WERI-Rb-1 (cell line): ENCODE measurements around the gene PTTG2.

Experiments used
- DNase-seq: peaks from one replicate; pipeline ENCODE4 v3.0.0-alpha.2; 2020
- H3K27ac ChIP-seq: fragments of 250-450 bp; sonication (Bioruptor Pico); 2 replicates; pipeline ENCODE4 v1.5.1; 2020; ENCODE audit warnings: mild to moderate bottlenecking, moderate library complexity
- H3K27me3 ChIP-seq: fragments of 250-450 bp; sonication (Bioruptor Pico); 2 replicates; pipeline ENCODE4 v1.5.1; 2021; ENCODE audit warnings: mild to moderate bottlenecking, low read depth, moderate library complexity; ENCODE audit not compliant: insufficient read depth, severe bottlenecking
- H3K36me3 ChIP-seq: fragments of 250-450 bp; sonication (Bioruptor Pico); 2 replicates; pipeline ENCODE4 v1.5.1; 2020; ENCODE audit warnings: mild to moderate bottlenecking, moderate library complexity
- H3K4me3 ChIP-seq: 2 replicates; pipeline ENCODE4 v1.5.1; 2011; ENCODE audit warnings: low read depth, mild to moderate bottlenecking, control low read depth, low read length
- H3K9me3 ChIP-seq: fragments of 250-450 bp; sonication (Bioruptor Pico); 2 replicates; pipeline ENCODE4 v1.5.1; 2021; ENCODE audit warnings: mild to moderate bottlenecking, moderate library complexity; ENCODE audit not compliant: severe bottlenecking
- TF ChIP-seq, protein P1 (sequence below): IDR thresholded peaks from 2 replicates; pipeline ENCODE4 v1.5.1; 2011; ENCODE audit warnings: low read depth, mild to moderate bottlenecking, control low read depth, inconsistent platforms, low read length

Gene PTTG2

DNA sequence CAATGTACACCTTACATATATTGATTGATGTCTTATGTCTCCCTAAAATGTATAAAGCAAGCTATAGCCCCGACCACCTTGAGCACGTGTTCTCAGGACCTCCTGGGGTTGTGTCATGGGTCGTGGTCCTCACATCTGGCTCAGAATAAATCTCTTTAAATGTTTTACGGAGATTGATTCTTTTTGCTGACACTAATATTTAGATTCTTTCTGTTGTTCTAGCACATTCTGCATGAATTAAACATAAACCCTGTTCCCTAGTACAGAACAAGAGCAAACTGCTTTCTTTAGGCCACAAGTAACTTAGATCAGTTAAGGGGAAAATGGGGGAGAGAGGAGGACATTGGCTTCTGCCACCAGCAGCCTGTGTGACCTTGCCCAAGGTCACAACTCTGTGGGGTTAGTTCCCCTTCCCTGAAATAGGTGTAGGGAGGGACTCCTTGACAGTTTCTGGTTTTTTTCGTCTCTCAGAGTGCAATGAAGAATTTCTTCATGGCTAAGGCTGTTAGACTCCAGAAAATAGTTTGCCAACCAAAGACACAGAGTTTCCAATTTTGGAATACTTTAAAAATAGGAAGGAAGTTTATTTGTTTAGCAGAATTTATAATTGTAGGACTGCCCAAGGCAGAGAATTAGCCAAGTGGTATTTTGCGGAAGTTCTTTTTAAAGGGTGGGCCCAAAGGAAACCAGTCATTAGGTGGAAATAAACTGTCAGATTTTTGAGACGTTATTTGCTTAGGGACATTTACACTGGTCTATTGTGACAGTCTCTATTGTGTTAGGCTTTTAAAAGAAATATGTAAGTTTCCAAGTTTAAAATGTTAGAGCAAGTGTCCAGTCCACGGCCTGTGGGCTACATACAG lies 29.4 kb downstream of the PTTG2 start:
- Histone ChIP-seq H3K27me3 (no peaks in the 10 kb centered on the region), H3K27ac (no peak overlapping the region), H3K36me3 (no peaks in the 10 kb centered on the region; the same call in 1 of the 2 replicates), H3K9me3 (no peaks in the 10 kb centered on the region), H3K4me3 (no peak overlapping the region)
- TF ChIP-seq, protein P1, sequence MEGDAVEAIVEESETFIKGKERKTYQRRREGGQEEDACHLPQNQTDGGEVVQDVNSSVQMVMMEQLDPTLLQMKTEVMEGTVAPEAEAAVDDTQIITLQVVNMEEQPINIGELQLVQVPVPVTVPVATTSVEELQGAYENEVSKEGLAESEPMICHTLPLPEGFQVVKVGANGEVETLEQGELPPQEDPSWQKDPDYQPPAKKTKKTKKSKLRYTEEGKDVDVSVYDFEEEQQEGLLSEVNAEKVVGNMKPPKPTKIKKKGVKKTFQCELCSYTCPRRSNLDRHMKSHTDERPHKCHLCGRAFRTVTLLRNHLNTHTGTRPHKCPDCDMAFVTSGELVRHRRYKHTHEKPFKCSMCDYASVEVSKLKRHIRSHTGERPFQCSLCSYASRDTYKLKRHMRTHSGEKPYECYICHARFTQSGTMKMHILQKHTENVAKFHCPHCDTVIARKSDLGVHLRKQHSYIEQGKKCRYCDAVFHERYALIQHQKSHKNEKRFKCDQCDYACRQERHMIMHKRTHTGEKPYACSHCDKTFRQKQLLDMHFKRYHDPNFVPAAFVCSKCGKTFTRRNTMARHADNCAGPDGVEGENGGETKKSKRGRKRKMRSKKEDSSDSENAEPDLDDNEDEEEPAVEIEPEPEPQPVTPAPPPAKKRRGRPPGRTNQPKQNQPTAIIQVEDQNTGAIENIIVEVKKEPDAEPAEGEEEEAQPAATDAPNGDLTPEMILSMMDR = no peak
- no peak for DNase-seq

DNA sequence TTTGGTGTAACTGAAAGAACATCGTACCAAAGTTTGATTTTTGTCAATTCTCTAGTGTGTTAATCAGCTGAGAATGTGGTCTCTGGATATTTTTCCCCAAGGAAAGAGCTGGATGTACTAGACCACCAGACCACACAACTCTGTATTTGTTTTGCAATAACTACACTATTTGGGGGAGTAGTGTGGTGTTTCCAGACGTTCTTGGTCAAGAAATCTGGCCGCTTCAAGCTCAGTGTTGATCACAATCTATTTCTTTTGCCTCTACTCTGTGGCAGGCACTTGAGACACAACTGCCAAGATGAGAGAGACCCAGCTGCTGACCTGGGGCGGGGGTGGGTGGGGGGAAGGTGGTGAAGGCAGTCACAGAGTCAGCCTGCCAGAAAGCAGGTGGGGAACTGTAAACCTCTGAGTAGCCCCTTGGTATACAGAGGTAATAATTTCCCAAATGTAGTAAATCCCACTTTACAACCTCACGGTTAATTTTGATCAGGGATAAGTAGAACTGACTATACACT lies 30.6 kb downstream of the PTTG2 start:
- Histone ChIP-seq H3K9me3 (no peaks in the 10 kb centered on the region), H3K4me3 (no peak overlapping the region), H3K36me3 (no peaks in the 10 kb centered on the region; the same call in 1 of the 2 replicates), H3K27me3 (no peaks in the 10 kb centered on the region), H3K27ac (no peak overlapping the region)
- no peak for DNase-seq
- TF ChIP-seq, protein P1 = no peak

DNA sequence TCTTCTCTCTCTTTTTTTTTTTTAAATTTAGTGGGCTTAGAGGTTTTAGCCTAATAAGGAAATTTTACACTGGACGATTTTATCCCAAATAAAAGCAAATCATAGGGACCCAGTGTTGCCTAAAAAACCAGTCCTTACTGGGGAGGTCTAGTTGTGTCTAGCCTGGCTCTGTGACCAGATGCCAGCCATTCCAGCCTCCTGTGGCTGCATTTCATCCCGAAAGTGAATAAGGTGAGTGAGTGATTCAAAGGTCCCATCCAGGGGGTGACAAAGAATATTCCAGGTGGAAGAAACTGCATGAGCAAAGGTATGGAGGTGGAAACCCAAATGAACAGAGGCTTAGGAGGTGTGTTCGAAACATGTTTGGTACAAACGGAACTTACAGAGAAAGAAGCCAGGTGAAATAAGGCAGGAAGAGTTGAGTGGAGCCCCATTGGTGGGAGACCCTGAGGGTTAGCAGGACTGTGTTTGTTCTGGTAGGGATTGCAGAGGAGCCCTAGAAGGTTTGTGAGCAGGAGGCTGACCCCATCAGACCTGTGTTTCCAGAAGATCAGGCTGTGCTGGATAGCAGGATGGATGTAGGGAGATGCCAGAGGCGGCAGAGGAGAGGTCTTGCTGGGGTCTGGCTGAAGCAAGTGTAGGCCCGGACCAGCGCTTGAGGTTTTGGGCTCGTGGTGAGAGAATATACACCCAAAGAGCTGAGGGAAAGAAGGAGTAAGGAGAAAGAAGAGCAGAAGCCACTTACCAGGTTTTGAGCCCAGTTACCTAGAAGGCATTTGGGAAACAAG lies 31.6 kb downstream of the PTTG2 start:
- TF ChIP-seq, protein P1 = no peak
- H3K4me3 ChIP-seq = no peak overlapping the region
- no peaks in the 10 kb centered on the region; the same call in 1 of the 2 replicates for H3K36me3 ChIP-seq
- no peaks in the 10 kb centered on the region for H3K9me3 ChIP-seq
- no peak for DNase-seq
- no peak overlapping the region for H3K27ac ChIP-seq
- H3K27me3 ChIP-seq = no peaks in the 10 kb centered on the region

DNA sequence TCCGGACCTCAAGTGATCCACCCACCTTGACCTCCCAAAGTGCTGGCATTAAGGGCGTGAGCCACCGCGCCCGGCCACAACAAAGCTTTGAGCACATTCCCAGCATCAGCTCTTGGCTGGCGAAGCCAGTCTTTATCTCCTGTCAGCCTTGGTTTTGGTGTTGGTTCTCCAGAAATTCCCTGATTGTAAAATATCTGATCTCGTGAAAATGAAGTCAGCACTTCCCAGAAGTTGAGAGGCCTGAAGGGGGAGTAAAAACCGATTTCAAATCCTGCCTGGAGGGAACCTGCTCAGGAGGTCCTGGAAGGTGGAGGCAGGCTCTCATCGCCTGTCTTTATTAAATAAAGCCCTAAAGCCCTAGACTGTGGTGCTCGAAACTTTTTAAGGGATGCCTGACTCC lies 33.6 kb downstream of the PTTG2 start:
- H3K27me3 ChIP-seq = no peaks in the 10 kb centered on the region
- H3K36me3 ChIP-seq = no peaks in the 10 kb centered on the region
- TF ChIP-seq, protein P1 = no peak
- DNase-seq = no peak
- H3K9me3 ChIP-seq = no peaks in the 10 kb centered on the region
- H3K4me3 ChIP-seq = no peak overlapping the region
- no peak overlapping the region for H3K27ac ChIP-seq

DNA sequence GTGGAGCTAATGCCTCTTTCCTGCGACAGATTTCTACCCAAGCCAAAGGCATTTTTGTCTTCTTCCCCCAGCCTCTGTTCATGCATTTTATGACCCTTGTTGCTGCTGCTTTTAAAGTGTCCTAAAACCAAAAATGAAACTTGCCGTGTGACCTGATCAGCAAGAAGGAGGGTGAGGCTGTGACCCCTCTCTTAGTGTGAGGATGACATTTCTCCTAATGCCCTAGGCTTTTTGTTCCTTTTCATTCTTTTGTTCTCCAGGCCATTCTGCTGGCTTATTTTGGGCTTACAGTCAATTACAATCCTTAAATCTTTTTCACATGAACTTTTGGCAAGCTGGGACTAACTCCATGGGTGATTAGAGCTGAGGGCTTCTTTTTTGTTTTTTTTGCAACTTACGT lies 34.4 kb downstream of the PTTG2 start:
- no peaks in the 10 kb centered on the region for H3K36me3 ChIP-seq
- TF ChIP-seq, protein P1 = no peak
- no peak overlapping the region for H3K27ac ChIP-seq
- no peaks in the 10 kb centered on the region for H3K27me3 ChIP-seq
- H3K9me3 ChIP-seq = no peaks in the 10 kb centered on the region
- no peak overlapping the region for H3K4me3 ChIP-seq
- no peak for DNase-seq
